HEK293 (cell line): ENCODE data around the gene MKRN2.

Experiments
- CTCF ChIA-PET: fragments of 350-600 bp; formaldehyde crosslinking; extraction: SDS; loops from one replicate; lab custom pipeline; 2021; ENCODE audit warnings: antibody characterized with exemption; lab: Yijun Ruan, JAX
- POLR2A ChIA-PET: fragments of 300-600 bp; formaldehyde crosslinking; extraction: SDS; loops from one replicate; lab custom pipeline; 2020; ENCODE audit warnings: antibody characterized with exemption, inconsistent platforms; lab: Yijun Ruan, JAX
- H3K27ac ChIP-seq: fragments of 200-500 bp; sonication (Bioruptor generic); 2 replicates; pipeline ENCODE4 v1.5.1; 2014; ENCODE audit warnings: low read depth, low read length, control low read depth, inconsistent platforms; ENCODE audit errors: extremely low read depth
- H3K36me3 ChIP-seq, 2 experiments: fragments of 200-500 bp in 1 of 2; sonication (Bioruptor generic) in 1 of 2; 1 replicate in 1 of 2; 2 replicates in 1 of 2; pipeline ENCODE4 v1.5.1; 2014 to 2017; ENCODE audit warnings: inconsistent platforms in 2 of 2, low read length in 2 of 2; ENCODE audit not compliant: control insufficient read depth in 2 of 2, insufficient read depth in 1 of 2
- H3K4me1 ChIP-seq: fragments of 200-500 bp; sonication (Bioruptor generic); 2 replicates; pipeline ENCODE4 v1.5.1; 2014; ENCODE audit warnings: mild to moderate bottlenecking, low read length, inconsistent platforms; ENCODE audit not compliant: control insufficient read depth, insufficient read depth
- H3K4me3 ChIP-seq: 2 replicates; pipeline ENCODE4 v1.5.1; 2011; ENCODE audit warnings: low read depth, mild to moderate bottlenecking, control low read depth, low read length, moderate library complexity
- H3K9me3 ChIP-seq: fragments of 200-500 bp; sonication (Bioruptor generic); 2 replicates; pipeline ENCODE4 v1.5.1; 2014; ENCODE audit warnings: low read depth, low read length, inconsistent platforms; ENCODE audit not compliant: control insufficient read depth, insufficient read depth
- IKZF3 ChIP-seq: fragments of 450-650 bp; IDR thresholded peaks from 2 replicates; pipeline ENCODE4 v1.5.0; 2018; ENCODE audit warnings: missing biosample characterization, mild to moderate bottlenecking, missing genetic modification characterization, moderate library complexity
- MZF1 ChIP-seq: fragments of 450-650 bp; formaldehyde crosslinking; IDR thresholded peaks from 2 replicates; pipeline ENCODE4 v1.5.1; 2017; ENCODE audit warnings: missing biosample characterization, missing genetic modification characterization, borderline replicate concordance
- OSR2 ChIP-seq: fragments of 450-650 bp; formaldehyde crosslinking; IDR thresholded peaks from 2 replicates; pipeline ENCODE4 v1.5.1; 2016; ENCODE audit warnings: missing biosample characterization, missing genetic modification characterization
- ZBTB1 ChIP-seq: fragments of 450-650 bp; formaldehyde crosslinking; IDR thresholded peaks from 2 replicates; pipeline ENCODE4 v1.5.1; 2016; ENCODE audit warnings: missing biosample characterization, missing genetic modification characterization
- ZFP3 ChIP-seq: fragments of 450-650 bp; formaldehyde crosslinking; IDR thresholded peaks from 2 replicates; pipeline ENCODE4 v1.5.1; 2016; ENCODE audit warnings: low read depth, missing biosample characterization, missing genetic modification characterization
- ZNF132 ChIP-seq: fragments of 450-650 bp; formaldehyde crosslinking; IDR thresholded peaks from 2 replicates; pipeline ENCODE4 v1.5.1; 2017; ENCODE audit warnings: missing biosample characterization, missing genetic modification characterization, borderline replicate concordance
- ZNF155 ChIP-seq: fragments of 450-650 bp; formaldehyde crosslinking; IDR thresholded peaks from 2 replicates; pipeline ENCODE4 v1.5.1; 2016; ENCODE audit warnings: missing biosample characterization, missing genetic modification characterization
- ZNF214 ChIP-seq: fragments of 450-650 bp; formaldehyde crosslinking; IDR thresholded peaks from 2 replicates; pipeline ENCODE4 v1.5.1; 2017; ENCODE audit warnings: missing biosample characterization, mild to moderate bottlenecking, missing genetic modification characterization, borderline replicate concordance
- ZNF221 ChIP-seq: fragments of 450-650 bp; formaldehyde crosslinking; IDR thresholded peaks from 2 replicates; pipeline ENCODE4 v1.5.1; 2017; ENCODE audit warnings: missing biosample characterization, missing genetic modification characterization, borderline replicate concordance
- ZNF223 ChIP-seq: fragments of 450-650 bp; formaldehyde crosslinking; IDR thresholded peaks from 2 replicates; pipeline ENCODE4 v1.5.1; 2016; ENCODE audit warnings: missing biosample characterization, missing genetic modification characterization
- ZNF23 ChIP-seq: fragments of 450-650 bp; formaldehyde crosslinking; IDR thresholded peaks from 2 replicates; pipeline ENCODE4 v1.5.1; 2016; ENCODE audit warnings: missing biosample characterization, missing genetic modification characterization, borderline replicate concordance
- ZNF248 ChIP-seq: fragments of 450-650 bp; formaldehyde crosslinking; IDR thresholded peaks from 2 replicates; pipeline ENCODE4 v1.5.1; 2017; ENCODE audit warnings: missing biosample characterization, missing genetic modification characterization
- ZNF510 ChIP-seq: fragments of 450-650 bp; formaldehyde crosslinking; IDR thresholded peaks from 2 replicates; pipeline ENCODE4 v1.5.1; 2018; ENCODE audit warnings: mild to moderate bottlenecking, missing genetic modification characterization, missing biosample characterization; ENCODE audit not compliant: insufficient replicate concordance
- ZNF629 ChIP-seq: fragments of 450-650 bp; formaldehyde crosslinking; IDR thresholded peaks from 2 replicates; pipeline ENCODE4 v1.5.1; 2017; ENCODE audit warnings: missing biosample characterization, missing genetic modification characterization
- TF ChIP-seq, protein P1 (sequence below): fragments of 450-650 bp; formaldehyde crosslinking; IDR thresholded peaks from 2 replicates; pipeline ENCODE4 v1.5.1; 2016; ENCODE audit warnings: missing biosample characterization, missing genetic modification characterization
- TF ChIP-seq, protein P2 (sequence below): IDR thresholded peaks from 2 replicates; pipeline ENCODE4 v1.6.1; 2011; ENCODE audit warnings: mild to moderate bottlenecking, low read depth, low read length, borderline replicate concordance
- TF ChIP-seq, protein P3 (sequence below): fragments of 450-650 bp; IDR thresholded peaks from 2 replicates; pipeline ENCODE4 v1.5.1; 2018; ENCODE audit warnings: missing biosample characterization, mild to moderate bottlenecking, missing genetic modification characterization
- TF ChIP-seq, protein P4 (sequence below): fragments of 450-650 bp; formaldehyde crosslinking; IDR thresholded peaks from 2 replicates; pipeline ENCODE4 v1.5.1; 2017; ENCODE audit warnings: missing biosample characterization, mild to moderate bottlenecking, missing genetic modification characterization, moderate library complexity
- TF ChIP-seq, protein P5 (sequence below): fragments of 450-650 bp; formaldehyde crosslinking; IDR thresholded peaks from 2 replicates; pipeline ENCODE4 v1.5.1; 2016; ENCODE audit warnings: missing biosample characterization, missing genetic modification characterization

Gene MKRN2

DNA sequence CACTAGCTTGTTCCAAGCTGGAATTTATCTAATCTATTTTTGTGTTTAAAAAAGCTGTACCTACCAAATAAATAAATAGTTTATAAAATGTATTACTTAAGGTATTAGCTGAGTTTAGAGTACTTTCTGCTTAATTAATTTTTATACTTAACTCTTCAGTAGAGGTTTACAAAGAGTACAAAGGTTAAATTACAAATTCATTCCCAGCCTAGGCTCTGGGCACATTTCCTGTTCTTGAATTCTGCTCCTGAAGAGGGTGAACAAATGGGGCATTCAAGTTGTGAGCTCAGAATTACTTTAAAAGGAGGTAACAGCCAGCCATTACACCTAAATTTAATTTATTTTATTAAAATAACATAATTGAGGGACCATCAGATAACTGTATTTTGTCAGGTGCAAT is 26.4 kb downstream of the MKRN2 start:
- Histone ChIP-seq H3K9me3 (no peaks in the 10 kb centered on the region), H3K36me3 (peaks cover 33 to 96% of the 10 kb centered on the region in 2 experiments), H3K4me1 (no peaks in the 10 kb centered on the region), H3K4me3 (no peak overlapping the region), H3K27ac (no peak overlapping the region)
- POLR2A ChIA-PET, result interaction anchor here (0.6 kb wide), 1 partner anchor 197 kb away, joined by 3 read pairs; no protein-coding TSS in a partner anchor
- TF ChIP-seq ZNF248 (tag by site-specific recombination) (no peak), ZFP3 (no peak), MZF1 (tag by site-specific recombination) (no peak), ZNF214 (tag by site-specific recombination) (no peak), ZNF23 (tag by site-specific recombination) (no peak), OSR2 (tag by site-specific recombination) (no peak), ZNF132 (tag by site-specific recombination) (no peak)
- TF ChIP-seq, protein P1, sequence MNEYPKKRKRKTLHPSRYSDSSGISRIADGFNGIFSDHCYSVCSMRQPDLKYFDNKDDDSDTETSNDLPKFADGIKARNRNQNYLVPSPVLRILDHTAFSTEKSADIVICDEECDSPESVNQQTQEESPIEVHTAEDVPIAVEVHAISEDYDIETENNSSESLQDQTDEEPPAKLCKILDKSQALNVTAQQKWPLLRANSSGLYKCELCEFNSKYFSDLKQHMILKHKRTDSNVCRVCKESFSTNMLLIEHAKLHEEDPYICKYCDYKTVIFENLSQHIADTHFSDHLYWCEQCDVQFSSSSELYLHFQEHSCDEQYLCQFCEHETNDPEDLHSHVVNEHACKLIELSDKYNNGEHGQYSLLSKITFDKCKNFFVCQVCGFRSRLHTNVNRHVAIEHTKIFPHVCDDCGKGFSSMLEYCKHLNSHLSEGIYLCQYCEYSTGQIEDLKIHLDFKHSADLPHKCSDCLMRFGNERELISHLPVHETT (tag by site-specific recombination), result no peak
- CTCF ChIA-PET, result interaction anchor here (0.6 to 1.1 kb wide), 2 partner anchors 137 to 447 kb away, joined by 3 read pairs; no protein-coding TSS in a partner anchor

DNA sequence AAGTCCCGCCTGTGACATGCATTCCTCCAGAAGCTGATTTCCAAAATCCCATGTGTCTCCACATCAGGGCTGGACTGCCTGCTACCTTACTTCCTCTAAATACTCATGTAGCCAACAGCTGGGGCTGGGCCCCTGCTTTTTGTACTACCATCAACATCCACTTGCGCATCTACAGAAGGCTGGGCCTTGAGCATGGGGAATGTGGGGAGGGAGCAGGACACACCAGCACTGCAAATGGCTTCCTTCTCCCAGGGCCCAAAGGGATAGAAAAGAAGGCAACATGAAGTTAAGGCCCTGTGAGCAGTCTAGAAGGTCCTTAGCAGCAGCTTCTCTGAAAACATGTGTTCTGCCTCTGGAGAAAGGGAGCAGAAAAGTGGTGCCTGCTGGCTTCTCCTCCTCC is 27.2 kb downstream of the MKRN2 start:
- CTCF ChIA-PET, result interaction anchor here (0.6 to 1.1 kb wide), 2 partner anchors 13 to 136 kb away, joined by 3 read pairs; no protein-coding TSS in a partner anchor
- POLR2A ChIA-PET, result no interaction called here

DNA sequence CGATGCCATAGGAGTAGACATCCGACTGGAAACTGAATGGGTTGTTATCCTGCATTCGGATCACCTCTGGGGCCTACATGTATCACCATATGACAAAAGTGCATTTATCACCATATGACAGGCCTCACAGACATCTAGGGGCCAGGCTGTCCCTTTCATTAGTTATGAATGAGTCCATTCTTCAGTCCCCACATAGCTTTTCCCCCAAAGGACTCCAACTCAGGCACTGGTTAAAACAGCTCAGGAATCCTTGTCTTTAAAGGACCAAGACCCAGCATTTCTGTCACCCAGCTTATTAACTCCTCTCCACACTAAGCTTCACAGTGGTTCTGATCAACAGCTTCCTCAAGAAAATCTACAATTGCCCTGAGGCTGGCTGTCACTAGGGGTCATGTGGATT is 28.3 kb downstream of the MKRN2 start:
- no peaks in the 10 kb centered on the region for H3K4me1 ChIP-seq
- H3K27ac ChIP-seq, result no peak overlapping the region; the same call in 1 of the 2 replicates
- TF ChIP-seq ZNF155 (no peak), ZNF629 (tag by site-specific recombination) (no peak)
- TF ChIP-seq, protein P2, sequence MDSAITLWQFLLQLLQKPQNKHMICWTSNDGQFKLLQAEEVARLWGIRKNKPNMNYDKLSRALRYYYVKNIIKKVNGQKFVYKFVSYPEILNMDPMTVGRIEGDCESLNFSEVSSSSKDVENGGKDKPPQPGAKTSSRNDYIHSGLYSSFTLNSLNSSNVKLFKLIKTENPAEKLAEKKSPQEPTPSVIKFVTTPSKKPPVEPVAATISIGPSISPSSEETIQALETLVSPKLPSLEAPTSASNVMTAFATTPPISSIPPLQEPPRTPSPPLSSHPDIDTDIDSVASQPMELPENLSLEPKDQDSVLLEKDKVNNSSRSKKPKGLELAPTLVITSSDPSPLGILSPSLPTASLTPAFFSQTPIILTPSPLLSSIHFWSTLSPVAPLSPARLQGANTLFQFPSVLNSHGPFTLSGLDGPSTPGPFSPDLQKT, result no peak
- TF ChIP-seq, protein P3, sequence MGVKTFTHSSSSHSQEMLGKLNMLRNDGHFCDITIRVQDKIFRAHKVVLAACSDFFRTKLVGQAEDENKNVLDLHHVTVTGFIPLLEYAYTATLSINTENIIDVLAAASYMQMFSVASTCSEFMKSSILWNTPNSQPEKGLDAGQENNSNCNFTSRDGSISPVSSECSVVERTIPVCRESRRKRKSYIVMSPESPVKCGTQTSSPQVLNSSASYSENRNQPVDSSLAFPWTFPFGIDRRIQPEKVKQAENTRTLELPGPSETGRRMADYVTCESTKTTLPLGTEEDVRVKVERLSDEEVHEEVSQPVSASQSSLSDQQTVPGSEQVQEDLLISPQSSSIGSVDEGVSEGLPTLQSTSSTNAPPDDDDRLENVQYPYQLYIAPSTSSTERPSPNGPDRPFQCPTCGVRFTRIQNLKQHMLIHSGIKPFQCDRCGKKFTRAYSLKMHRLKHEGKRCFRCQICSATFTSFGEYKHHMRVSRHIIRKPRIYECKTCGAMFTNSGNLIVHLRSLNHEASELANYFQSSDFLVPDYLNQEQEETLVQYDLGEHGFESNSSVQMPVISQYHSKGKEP (tag by site-specific recombination), result no peak
- TF ChIP-seq, all 188 proteins: peak for 0
- no peaks in the 10 kb centered on the region for H3K9me3 ChIP-seq
- CTCF ChIA-PET, result interaction anchor here (0.7 kb wide), 1 partner anchor 122 kb away, joined by 3 read pairs; no protein-coding TSS in a partner anchor
- H3K4me3 ChIP-seq, result no peak overlapping the region
- peaks cover 40 to 97% of the 10 kb centered on the region in 2 experiments for H3K36me3 ChIP-seq
- POLR2A ChIA-PET, result no interaction called here

More for the DNA sequence above, 27.2 kb downstream of the MKRN2 start:
- TF ChIP-seq ZNF510 (tag by site-specific recombination), result no peak
- TF ChIP-seq ZBTB1 (tag by site-specific recombination), result no peak
- no peak for TF ChIP-seq ZNF223 (tag by site-specific recombination)
- TF ChIP-seq, protein P4, sequence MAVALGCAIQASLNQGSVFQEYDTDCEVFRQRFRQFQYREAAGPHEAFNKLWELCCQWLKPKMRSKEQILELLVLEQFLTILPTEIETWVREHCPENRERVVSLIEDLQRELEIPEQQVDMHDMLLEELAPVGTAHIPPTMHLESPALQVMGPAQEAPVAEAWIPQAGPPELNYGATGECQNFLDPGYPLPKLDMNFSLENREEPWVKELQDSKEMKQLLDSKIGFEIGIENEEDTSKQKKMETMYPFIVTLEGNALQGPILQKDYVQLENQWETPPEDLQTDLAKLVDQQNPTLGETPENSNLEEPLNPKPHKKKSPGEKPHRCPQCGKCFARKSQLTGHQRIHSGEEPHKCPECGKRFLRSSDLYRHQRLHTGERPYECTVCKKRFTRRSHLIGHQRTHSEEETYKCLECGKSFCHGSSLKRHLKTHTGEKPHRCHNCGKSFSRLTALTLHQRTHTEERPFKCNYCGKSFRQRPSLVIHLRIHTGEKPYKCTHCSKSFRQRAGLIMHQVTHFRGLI (tag by site-specific recombination), result no peak
- TF ChIP-seq ZNF221 (tag by site-specific recombination), result no peak
- TF ChIP-seq, protein P2, result no peak
- TF ChIP-seq, protein P5, sequence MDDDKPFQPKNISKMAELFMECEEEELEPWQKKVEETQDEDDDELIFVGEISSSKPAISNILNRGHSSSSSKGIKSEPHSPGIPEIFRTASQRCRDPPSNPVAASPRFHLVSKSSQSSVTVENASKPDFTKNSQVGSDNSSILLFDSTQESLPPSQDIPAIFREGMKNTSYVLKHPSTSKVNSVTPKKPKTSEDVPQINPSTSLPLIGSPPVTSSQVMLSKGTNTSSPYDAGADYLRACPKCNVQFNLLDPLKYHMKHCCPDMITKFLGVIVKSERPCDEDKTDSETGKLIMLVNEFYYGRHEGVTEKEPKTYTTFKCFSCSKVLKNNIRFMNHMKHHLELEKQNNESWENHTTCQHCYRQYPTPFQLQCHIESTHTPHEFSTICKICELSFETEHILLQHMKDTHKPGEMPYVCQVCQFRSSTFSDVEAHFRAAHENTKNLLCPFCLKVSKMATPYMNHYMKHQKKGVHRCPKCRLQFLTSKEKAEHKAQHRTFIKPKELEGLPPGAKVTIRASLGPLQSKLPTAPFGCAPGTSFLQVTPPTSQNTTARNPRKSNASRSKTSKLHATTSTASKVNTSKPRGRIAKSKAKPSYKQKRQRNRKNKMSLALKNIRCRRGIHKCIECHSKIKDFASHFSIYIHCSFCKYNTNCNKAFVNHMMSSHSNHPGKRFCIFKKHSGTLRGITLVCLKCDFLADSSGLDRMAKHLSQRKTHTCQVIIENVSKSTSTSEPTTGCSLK (tag by site-specific recombination), result no peak
- TF ChIP-seq IKZF3, result no peak
- Histone ChIP-seq H3K36me3 (peaks cover 38 to 97% of the 10 kb centered on the region in 2 experiments), H3K27ac (no peak overlapping the region), H3K4me3 (no peak overlapping the region), H3K9me3 (no peaks in the 10 kb centered on the region), H3K4me1 (no peaks in the 10 kb centered on the region)
